HuH-7 (cell line): Measurements from ENCODE around the gene RTF1.

Experiments
- DNase-seq: peaks from one replicate; pipeline ENCODE4 v3.0.0; 2011; ENCODE audit warnings: low spot score

RTF1 gene

GRCh38 chr15:41487802-41488201 lies 70.9 kb downstream of the RTF1 start:
- no peak for DNase-seq

DNA sequence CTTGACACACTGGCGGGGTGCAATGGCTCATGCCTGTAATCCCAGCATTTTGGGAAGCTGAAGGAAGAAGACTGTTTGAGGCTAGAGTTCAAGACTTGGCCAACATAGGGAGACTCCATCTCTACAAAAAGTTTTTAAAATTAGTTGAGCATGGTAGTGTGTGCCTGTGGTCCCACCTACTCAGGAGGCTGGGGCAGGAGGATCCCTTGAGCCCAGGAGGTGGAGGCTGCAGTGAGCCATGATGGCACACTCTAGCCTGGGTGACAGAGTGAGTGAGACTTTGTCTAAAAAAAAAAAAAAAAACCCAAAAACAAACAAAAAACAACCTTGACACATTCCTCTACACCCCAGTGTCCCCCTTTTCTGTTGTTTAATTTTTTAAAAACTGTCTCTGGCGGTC lies 72.7 kb downstream of the RTF1 start:
- no peak for DNase-seq

DNA sequence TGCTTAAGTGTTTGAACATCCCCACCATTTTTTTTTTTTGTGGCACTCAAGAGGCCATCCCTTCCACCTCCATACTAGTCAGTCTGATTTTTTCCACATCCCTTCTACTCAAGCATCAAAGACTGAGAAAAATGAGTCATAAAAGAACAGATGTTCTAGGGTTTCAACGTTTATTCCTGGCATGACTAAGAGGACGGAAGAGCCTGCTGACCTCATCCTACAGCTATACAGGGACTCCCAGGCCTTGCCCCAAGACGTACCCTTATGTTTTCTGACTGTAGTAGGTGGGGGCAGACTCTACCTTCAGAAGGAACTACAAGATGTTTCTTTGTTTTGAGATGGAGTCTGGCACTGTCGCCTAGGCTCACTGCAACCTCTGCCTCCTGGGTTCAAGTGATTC lies 73.5 kb downstream of the RTF1 start:
- no peak for DNase-seq

- no peak for DNase-seq
Observed at GRCh38 chr15:41491889-41492288, 75.0 kb downstream of the RTF1 start.

DNA sequence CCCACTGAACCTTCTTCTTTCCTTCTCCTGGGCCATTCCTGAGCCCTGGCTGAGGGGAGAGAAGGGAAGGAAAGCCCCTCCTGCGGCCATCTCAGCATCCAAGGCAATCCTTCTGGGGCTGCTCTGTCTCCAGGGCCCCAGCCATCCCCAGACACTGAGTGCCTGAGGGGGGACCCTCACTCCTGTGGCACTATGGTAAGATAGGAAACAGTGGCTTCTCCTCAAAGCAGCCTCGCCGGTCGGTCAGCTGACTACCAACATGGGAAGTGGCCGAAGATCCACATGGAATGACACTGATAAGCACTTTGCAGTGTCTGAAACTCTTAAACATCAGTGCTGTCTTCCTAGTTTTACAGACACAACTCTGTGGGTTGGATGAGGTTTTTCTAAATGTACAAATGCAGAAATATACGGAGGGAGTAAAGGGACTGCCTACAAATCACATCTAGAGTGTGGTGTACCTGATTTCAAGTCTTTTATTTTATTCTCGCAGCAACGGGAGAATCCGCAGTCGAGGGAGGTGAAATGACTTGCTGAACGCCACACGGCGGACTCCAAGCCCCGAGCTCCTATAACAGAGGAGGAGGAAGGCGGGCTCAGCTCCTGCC lies 75.8 kb downstream of the RTF1 start:
- no peak for DNase-seq

DNA sequence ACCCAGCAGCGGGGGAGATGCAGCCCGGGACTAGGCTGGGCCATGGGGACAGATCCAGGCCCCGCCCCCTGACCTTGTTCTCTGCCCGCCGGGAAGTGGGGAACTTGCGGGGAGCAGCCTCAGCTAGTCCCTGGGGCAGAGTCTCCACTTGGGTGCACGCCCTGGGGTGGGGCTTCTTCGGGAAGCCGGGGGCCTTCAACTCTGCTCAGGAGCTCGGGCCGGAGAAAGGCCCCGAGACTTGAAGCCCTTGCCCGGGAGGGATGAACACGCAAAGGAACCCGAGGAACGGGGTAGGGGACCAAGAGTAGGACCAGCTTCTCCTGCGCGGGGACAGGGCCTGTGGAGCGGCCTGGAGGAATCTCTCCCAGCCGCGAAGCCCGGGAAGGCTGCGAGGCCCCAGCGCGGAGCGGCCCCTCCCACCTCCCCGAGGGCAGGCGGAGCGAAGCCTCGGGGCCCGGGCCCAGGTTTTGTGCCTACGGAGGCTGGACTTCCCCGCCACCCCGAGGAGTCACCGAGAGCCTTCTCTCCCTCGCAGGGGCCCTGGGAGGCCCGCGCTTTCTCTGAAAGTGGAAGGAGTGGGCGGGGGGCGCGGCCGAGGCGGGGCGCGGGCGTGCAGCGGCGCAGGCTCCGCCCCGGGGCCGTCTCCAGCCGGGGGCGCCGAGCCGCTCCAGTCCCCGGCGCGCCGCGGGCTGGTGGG lies 76.5 kb downstream of the RTF1 start, which contains the start of gene ITPKA:
TSS of gene ITPKA (plus strand) at position 670 of the 697 bp plus-strand sequence. CDS start 54 bp downstream, outside the sequence.
- DNase-seq = peak; percentile 82

GRCh38 chr15:41493902-41494189 lies 77.0 kb downstream of the RTF1 start:
- DNase-seq = no peak

GRCh38 chr15:41494190-41494921 lies 77.5 kb downstream of the RTF1 start:
- DNase-seq = peak; percentile 78

DNA sequence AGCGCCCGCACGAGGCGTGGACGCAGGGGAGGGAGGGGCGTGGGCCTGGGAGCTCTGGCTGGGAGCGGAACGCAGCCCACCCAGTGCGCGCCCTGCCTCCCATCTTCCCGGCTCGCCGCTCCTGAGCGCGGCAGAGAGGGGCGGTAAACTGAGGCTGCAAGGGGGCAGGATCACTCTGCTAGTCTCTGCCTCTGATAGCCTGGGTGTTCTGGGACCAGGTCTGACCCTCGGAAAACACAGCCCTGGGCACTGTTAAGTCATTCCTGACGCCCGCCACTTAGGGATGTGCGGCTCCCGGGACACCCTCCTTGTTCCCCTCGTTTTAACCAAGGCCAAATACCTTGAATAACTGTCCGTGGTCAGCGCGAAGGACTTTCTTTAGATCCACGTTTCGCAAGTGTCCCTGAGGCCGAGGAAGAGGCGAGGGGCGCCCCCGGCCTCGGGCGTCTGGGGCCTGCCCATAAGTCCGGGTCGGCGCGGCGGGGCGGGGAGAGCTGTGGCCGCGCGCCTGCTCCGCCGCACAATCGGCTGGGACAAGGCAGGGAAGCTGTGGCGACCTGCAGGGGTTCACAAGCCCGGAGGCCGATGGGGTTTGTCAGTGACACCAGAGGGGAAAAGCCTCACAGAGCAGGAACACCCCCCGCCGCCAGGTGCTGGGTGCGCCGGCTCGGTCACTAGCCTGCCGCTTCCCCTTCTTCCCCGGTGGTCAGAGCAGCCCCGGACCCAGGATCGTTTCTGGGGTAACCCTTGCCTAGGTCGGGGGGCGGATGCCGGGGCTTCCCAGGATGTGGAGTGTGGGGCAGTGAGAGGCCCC lies 78.2 kb downstream of the RTF1 start:
- DNase-seq = peak; percentile 58

DNA sequence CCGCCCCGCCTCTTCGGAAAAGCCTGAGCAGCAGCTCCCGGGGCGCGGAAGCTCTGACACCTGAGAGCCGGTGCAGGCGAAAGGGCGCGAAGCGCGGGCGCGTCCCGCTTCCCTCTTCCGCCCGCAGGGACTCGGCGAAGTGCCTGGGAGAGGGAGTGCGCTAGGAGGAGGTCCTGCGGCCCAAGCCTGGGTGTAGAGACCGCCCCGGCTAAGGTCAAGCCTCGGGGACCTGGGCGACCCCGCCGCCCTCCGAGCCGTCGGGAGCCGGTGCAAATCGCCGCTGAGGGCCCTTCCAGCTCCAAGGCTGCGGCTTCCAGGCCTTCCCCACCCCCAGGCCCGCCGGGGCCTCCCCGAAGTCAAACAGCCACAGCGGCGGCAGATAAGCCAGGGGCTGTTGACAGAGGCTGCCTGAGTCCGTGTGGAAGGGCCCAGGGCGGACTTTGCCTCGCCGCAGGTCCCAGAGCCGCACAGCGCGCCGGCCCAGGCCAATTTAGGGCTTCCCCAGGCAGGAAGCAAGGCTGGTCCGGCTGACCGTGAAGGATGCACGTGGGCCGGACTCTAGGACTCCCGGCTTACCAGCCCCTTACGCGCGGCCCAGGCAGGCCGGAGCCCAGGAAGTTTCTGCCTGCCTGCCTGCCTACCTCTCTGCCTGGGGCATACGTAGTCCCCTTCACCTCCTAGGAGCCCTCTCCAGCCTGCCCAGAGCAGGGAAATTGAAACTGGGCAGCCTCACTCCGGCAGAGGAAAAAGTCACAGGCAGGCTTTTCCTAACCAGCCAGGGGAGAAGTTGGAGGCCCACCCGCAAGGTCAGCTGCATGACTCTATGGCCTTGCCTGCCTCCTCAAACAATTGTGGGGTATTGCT lies 79.1 kb downstream of the RTF1 start:
- peak; percentile 81 for DNase-seq

- DNase-seq = no peak
Observed at GRCh38 chr15:41498657-41499056, 81.8 kb downstream of the RTF1 start.

DNA sequence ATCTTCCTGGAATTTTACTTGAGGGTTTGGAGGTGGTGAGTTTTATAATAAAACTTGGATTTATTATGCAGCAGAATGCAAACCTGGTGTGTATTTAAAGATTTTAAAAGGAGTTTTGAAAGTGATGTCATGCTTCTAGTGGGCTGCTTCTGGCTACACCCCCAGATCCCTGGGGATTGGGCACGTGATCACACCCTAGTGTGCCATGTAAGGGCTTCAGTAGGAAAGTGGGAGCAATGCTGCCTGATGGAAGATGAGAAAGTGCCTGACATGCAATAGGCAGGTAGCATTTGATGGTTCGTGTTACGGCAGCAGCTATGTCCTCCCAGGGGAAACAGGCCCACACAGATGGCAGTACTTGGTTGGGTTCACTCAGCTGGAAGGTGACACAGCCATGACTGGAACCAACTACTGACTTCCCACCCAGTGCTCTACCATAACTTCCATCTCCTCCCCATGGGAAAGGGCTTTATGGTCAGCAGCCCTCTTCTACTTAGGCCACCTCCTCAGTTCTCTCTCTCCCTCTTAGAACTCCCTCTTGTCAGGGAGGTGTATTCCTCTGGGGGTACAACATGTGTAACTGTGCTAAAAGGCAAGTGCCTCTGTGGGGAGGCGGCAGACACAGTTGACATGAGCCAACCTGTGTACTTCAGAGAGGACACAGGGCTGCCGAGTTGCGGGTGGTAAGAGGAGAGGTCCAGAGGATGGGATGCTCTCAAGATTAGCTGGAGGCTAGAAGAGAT lies 82.4 kb downstream of the RTF1 start:
- DNase-seq = no peak

DNA sequence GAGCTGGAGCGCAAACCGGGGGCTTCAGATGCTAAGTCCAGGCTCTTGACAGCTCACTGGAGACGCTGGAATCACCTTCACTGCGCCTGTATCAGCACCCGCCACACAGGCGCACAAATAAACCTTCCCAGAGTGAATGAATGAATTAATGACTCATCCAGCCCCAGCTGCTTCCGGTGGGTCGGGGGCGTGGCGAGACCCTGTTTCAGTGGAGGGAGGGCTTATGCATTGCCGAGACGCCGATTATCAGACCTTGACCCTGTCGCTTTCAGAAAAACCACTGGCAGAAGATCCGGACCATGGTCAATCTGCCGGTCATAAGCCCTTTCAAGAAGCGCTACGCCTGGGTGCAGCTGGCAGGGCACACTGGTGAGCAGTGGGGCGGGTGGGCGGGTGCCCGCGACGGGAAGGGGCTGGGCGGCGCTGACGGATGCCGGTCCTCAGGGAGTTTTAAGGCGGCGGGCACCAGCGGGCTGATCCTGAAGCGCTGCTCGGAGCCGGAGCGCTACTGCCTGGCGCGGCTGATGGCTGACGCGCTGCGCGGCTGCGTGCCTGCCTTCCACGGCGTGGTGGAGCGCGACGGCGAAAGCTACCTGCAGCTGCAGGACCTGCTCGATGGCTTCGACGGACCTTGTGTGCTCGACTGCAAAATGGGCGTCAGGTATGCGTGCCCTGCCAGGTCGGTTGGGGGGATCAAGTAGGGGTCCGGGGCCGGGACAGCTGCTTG lies 84.5 kb downstream of the RTF1 start:
- no peak for DNase-seq

GRCh38 chr15:41501931-41502794 lies 85.3 kb downstream of the RTF1 start:
- no peak for DNase-seq

GRCh38 chr15:41502795-41503668 lies 86.1 kb downstream of the RTF1 start:
- DNase-seq = no peak

DNA sequence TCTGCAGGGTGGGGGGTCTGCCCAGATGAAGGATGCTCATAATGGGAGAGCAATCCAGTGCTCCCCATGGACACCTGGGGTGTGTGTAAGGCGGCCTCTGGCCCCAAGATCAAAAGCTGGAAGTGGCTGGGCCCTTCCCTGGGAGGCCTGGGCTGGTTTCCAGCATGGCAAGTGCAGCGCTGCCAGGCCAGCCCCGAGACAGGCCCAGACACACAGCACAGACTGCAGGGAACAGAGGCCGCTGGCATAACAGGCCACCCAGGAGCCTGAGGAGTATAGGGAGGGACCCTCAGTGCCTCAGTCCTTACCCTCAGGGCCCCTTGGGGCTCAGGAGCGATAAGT lies 86.7 kb downstream of the RTF1 start:
- DNase-seq = no peak

GRCh38 chr15:41504751-41505492 lies 88.0 kb downstream of the RTF1 start:
- no peak for DNase-seq

DNA sequence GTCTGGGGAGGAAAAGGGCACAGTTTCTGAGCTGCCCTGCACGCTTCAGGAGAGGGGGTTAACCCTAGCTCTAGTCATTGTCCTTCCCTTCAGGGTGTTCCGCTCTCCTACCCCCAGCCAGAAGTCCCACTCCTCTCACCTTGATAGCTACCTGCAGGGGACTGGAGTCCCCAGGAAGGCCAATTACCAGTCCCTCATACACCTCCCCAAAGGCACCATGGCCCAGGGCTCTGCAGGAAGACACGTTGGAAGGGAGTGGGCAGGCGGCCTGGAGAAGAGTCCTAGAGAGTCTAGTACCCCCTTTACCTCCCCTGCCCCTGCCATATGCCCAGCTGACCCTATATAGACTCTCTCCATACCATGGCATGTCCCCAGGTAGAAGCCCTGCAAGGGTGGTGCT lies 88.9 kb downstream of the RTF1 start:
- DNase-seq = no peak
